Measurements from ENCODE around the gene PTPN1. TPM values are rescaled to one million over a fixed set of nuclear protein-coding genes. Genes with fewer than 3 reads are reported as not detected.

PTPN1 gene
- total and polyA plus RNA-seq, 2 of the 4 experiments (the other 2 are of a cell fraction): 31.7 to 37.4 TPM

DNA sequence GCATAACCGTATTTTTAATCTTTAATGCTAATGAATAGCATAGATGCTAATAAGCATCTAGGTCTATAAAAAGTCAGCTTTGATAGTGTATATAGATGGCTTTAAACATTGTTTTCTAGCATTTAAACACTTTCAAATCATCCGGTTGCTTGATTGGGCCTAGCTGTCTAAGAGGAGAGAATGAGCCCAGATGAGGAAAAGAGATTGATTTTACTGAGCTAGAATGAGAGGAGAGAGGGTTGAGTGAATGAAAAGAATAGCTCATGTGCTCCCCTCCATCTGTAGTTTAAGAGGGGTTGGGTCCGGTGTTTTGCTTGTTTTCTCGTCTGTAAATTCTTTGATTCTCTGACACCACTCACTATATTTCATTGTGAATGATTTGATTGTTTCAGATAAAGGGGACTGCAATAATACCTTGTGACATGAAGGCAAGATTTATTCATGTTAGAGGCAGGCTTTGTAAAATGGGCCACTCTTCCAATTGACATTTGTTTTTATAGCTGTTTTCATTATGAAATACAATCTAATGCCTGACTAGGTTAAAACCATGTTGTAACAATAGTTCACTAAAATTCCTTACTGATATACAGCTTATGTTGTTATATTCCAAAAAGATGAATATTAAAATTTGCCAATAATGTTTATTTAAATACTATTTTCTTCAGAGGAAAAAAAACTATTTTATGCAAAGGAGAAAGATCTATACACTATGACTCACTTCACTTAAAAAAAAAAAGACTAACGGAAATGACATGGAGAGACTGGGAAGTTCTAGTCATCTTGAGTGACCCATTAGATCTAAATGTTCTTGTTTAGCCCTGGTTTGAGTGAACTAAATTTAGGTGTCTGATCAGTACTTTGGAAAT, 3.2 kb downstream of the PTPN1 start:
- Histone ChIP-seq H3K79me1 (ENCODE audit: low read depth in 1 of 2, low read length in 2 of 2) (peaks cover 0 to 41% of the 10 kb centered on the region in 2 experiments; a peak in 2 of 4 replicates), H3K4me3 (ENCODE audit: insufficient read depth, low read depth, low read length) (peak overlapping the region; percentile 72), H3K23ac (ENCODE audit: low read depth, low read length) (peak overlapping the region; percentile 60; the same call in 1 of the 2 replicates), H2AK9ac (replicated peaks; ENCODE audit: low read depth, low read length, poor library complexity) (no peak overlapping the region), H3K14ac (replicated peaks; ENCODE audit: low read depth, low read length) (no peak overlapping the region), H2BK15ac (ENCODE audit: low read depth, low read length) (0 out of 3 replicates have a peak overlapping the region, but pooled peaks have one; percentile 46), H3K9me3 (ENCODE audit: control insufficient read depth, insufficient read depth, low read length) (no peaks in the 10 kb centered on the region), H2BK120ac (ENCODE audit: low read depth, low read length) (no peak overlapping the region), H4K20me1 (ENCODE audit: insufficient read depth, low read length) (peaks cover 54% of the 10 kb centered on the region), H4K5ac (ENCODE audit: low read depth, low read length) (no peak overlapping the region; the same call in 1 of the 2 replicates), H4K8ac (ENCODE audit: low read depth in 2 of 2, low read length in 2 of 2) (peak overlapping the region in 1 of 2 experiments; percentile 33; a peak in 3 of 4 replicates), H3K9me1 (ENCODE audit: insufficient read depth, low read length) (peaks cover 15% of the 10 kb centered on the region), H3K27ac (ENCODE audit: insufficient read depth, low read length) (peak overlapping the region; percentile 33; the same call in 1 of the 2 replicates), H3K4me1 (ENCODE audit: control insufficient read depth, insufficient read depth, low read length) (peaks cover 11% of the 10 kb centered on the region), H2BK5ac (ENCODE audit: low read depth, low read length, poor library complexity, severe bottlenecking) (peak overlapping the region; percentile 81), H3K56ac (ENCODE audit: extremely low read depth, insufficient read depth, low read length) (no peak overlapping the region), H3K4me2 (ENCODE audit: low read depth, low read length) (peak overlapping the region; percentile 95), H2AK5ac (ENCODE audit: low read depth, low read length) (0 out of 2 replicates have a peak overlapping the region, but pooled peaks have one; percentile 47), H3K9ac (ENCODE audit: low read depth, low read length) (peak overlapping the region; percentile 66; the same call in 1 of the 2 replicates), H4K91ac (ENCODE audit: insufficient read depth, low read depth, low read length) (0 out of 2 replicates have a peak overlapping the region, but pooled peaks have one; percentile 2), H3K27me3 (ENCODE audit: control insufficient read depth, insufficient read depth, low read length) (no peaks in the 10 kb centered on the region), H3K4ac (ENCODE audit: low read depth, low read length) (no peak overlapping the region; the same call in 1 of the 2 replicates), H3K36me3 (ENCODE audit: control insufficient read depth, insufficient read depth, low read length) (peaks cover 3% of the 10 kb centered on the region; the same call in 1 of the 2 replicates), H2AFZ (replicated peaks; ENCODE audit: low read length, poor library complexity) (no peak overlapping the region), H3K18ac (ENCODE audit: low read depth, low read length) (0 out of 2 replicates have a peak overlapping the region, but pooled peaks have one; percentile 19), H2BK20ac (ENCODE audit: low read depth, low read length) (peak overlapping the region; percentile 16; the same call in 1 of the 2 replicates)
- BruUV-seq (replicated peaks): no TSS peak
- 100% methylated on average over 1 of the region's 5 CpGs; no CpG with 5 or more reads in 1 of the 2 experiments for WGBS, 2 experiments (ENCODE audit: extremely low coverage in 2 of 2, insufficient read length in 1 of 2)
- no peak for ATAC-seq (ENCODE audit: low read depth)
- intact Hi-C loops (cut with micrococcal nuclease): no loop called here
- ChIA-PET CTCF (interaction anchor here (0.7 to 1.2 kb wide), 3 partner anchors 22 to 63 kb away, joined by 4 to 5 read pairs (median 4); no protein-coding TSS in a partner anchor), POLR2A (ENCODE audit: unreplicated experiment) (no interaction called here)
- in situ Hi-C loops (cut with MboI; ENCODE audit: low sequenced_read_pairs): loop anchor here (5.0 kb wide), 1 partner anchor 59 kb away; no protein-coding TSS in a partner anchor
- DNase-seq: peak; percentile 80
- dilution Hi-C loops (cut with HindIII; ENCODE audit: low sequenced_read_pairs, unreplicated experiment): no loop called here
- TF ChIP-seq NFE2L2 (IDR thresholded peaks at IDR 0.05; ENCODE audit: low read depth, low read length) (no peak), FOS (IDR thresholded peaks at IDR 0.05; ENCODE audit: low read depth, low read length) (peak; percentile 78), CEBPB (IDR thresholded peaks at IDR 0.05; ENCODE audit: low read depth, low read length) (no peak)
